ENCODE measurements around the gene SLC20A1. TPM values are rescaled to one million over a fixed set of nuclear protein-coding genes. Genes with fewer than 3 reads are reported as not detected.

The SLC20A1 gene
- total RNA-seq, 2 experiments from 2014 or later: 88.8 to 91.3 TPM

- no peak overlapping the region for H3K27ac Mint-ChIP-seq
- POLR2A ChIA-PET: interaction anchor here (1.2 to 1.9 kb wide), 2 partner anchors 15 to 23 kb away, joined by 3 to 4 read pairs; no protein-coding TSS in a partner anchor
- no peak overlapping the region for H3K4me3 Mint-ChIP-seq
- DNase-seq: no peak
- CTCF ChIA-PET: interaction anchor here (0.9 to 1.7 kb wide), 8 partner anchors 13 to 79 kb away, joined by 3 to 5 read pairs (median 3); no protein-coding TSS in a partner anchor
- H3K4me1 Mint-ChIP-seq (ENCODE audit: low read depth): no peaks in the 10 kb centered on the region
- H3K36me3 Mint-ChIP-seq: peaks cover 1% of the 10 kb centered on the region
- no peaks in the 10 kb centered on the region for H3K9me3 Mint-ChIP-seq
- intact Hi-C loops (cut with micrococcal nuclease): no loop called here
- H3K27me3 Mint-ChIP-seq: peaks cover 4% of the 10 kb centered on the region
Measured at GRCh38 chr2:112670252-112671022, 24.7 kb downstream of the SLC20A1 start.

- Mint-ChIP-seq H3K4me1 (ENCODE audit: low read depth) (no peaks in the 10 kb centered on the region), H3K27me3 (peaks cover 4% of the 10 kb centered on the region), H3K4me3 (no peak overlapping the region), H3K9me3 (no peaks in the 10 kb centered on the region), H3K27ac (no peak overlapping the region), H3K36me3 (no peaks in the 10 kb centered on the region)
- DNase-seq: no peak
- intact Hi-C loops (cut with micrococcal nuclease): no loop called here
- ChIA-PET CTCF (interaction anchor here (0.8 to 1.1 kb wide), 2 partner anchors 8 to 24 kb away, joined by 3 read pairs; no protein-coding TSS in a partner anchor), POLR2A (interaction anchor here (0.7 kb wide), 2 partner anchors 17 to 270 kb away, joined by 4 read pairs; no protein-coding TSS in a partner anchor)
Measured at GRCh38 chr2:112671801-112672200, 26.1 kb downstream of the SLC20A1 start.

- no peak overlapping the region for H3K4me3 Mint-ChIP-seq
- H3K4me1 Mint-ChIP-seq (ENCODE audit: low read depth): no peaks in the 10 kb centered on the region
- peaks cover 4% of the 10 kb centered on the region for H3K27me3 Mint-ChIP-seq
- H3K9me3 Mint-ChIP-seq: no peaks in the 10 kb centered on the region
- H3K36me3 Mint-ChIP-seq: no peaks in the 10 kb centered on the region
- POLR2A ChIA-PET: interaction anchor here (1.0 kb wide), 1 partner anchor 26 kb away, joined by 3 read pairs; no protein-coding TSS in a partner anchor
- no peak for DNase-seq
- CTCF ChIA-PET: interaction anchor here (1.2 to 1.3 kb wide), 2 partner anchors 48 to 73 kb away, joined by 3 to 5 read pairs; no protein-coding TSS in a partner anchor
- H3K27ac Mint-ChIP-seq: no peak overlapping the region
- intact Hi-C loops (cut with micrococcal nuclease): no loop called here
Measured at GRCh38 chr2:112673008-112673407, 27.3 kb downstream of the SLC20A1 start.

GRCh38 chr2:112674229-112674628 is 28.5 kb downstream of the SLC20A1 start:
- DNase-seq: no peak
- Mint-ChIP-seq H3K36me3 (no peaks in the 10 kb centered on the region), H3K4me3 (no peak overlapping the region), H3K27me3 (peaks cover 4% of the 10 kb centered on the region), H3K27ac (no peak overlapping the region), H3K4me1 (ENCODE audit: low read depth) (no peaks in the 10 kb centered on the region), H3K9me3 (no peaks in the 10 kb centered on the region)
- intact Hi-C loops (cut with micrococcal nuclease): no loop called here
- ChIA-PET POLR2A (interaction anchor here (0.7 kb wide), 1 partner anchor 17 kb away, joined by 3 read pairs; no protein-coding TSS in a partner anchor), CTCF (interaction anchor here (1.3 kb wide), 1 partner anchor 74 kb away, joined by 3 read pairs; no protein-coding TSS in a partner anchor)

GRCh38 chr2:112679484-112679883 is 33.7 kb downstream of the SLC20A1 start:
- intact Hi-C loops (cut with micrococcal nuclease): no loop called here
- Mint-ChIP-seq H3K4me3 (no peak overlapping the region), H3K36me3 (no peaks in the 10 kb centered on the region), H3K27me3 (peaks cover 2% of the 10 kb centered on the region), H3K9me3 (no peaks in the 10 kb centered on the region), H3K27ac (no peak overlapping the region), H3K4me1 (ENCODE audit: low read depth) (peaks cover 7% of the 10 kb centered on the region)
- ChIA-PET POLR2A (no interaction called here), CTCF (interaction anchor here (1.4 to 2.3 kb wide), 2 partner anchors 11 to 46 kb away, joined by 6 to 12 read pairs; no protein-coding TSS in a partner anchor)
- no peak for DNase-seq

- Mint-ChIP-seq H3K36me3 (no peaks in the 10 kb centered on the region), H3K27ac (no peak overlapping the region), H3K27me3 (no peaks in the 10 kb centered on the region), H3K9me3 (no peaks in the 10 kb centered on the region), H3K4me3 (no peak overlapping the region), H3K4me1 (ENCODE audit: low read depth) (peaks cover 7% of the 10 kb centered on the region)
- POLR2A ChIA-PET: no interaction called here
- CTCF ChIA-PET: interaction anchor here (1.0 kb wide), 1 partner anchor 54 kb away, joined by 3 read pairs; no protein-coding TSS in a partner anchor
- intact Hi-C loops (cut with micrococcal nuclease): no loop called here
- no peak for DNase-seq
Measured at GRCh38 chr2:112680666-112681101, 34.9 kb downstream of the SLC20A1 start.

GRCh38 chr2:112682101-112682500 is 36.4 kb downstream of the SLC20A1 start:
- Mint-ChIP-seq H3K4me1 (ENCODE audit: low read depth) (peaks cover 7% of the 10 kb centered on the region), H3K9me3 (no peaks in the 10 kb centered on the region), H3K36me3 (no peaks in the 10 kb centered on the region), H3K4me3 (no peak overlapping the region), H3K27me3 (no peaks in the 10 kb centered on the region), H3K27ac (no peak overlapping the region)
- intact Hi-C loops (cut with micrococcal nuclease): no loop called here
- DNase-seq: no peak
- CTCF ChIA-PET: interaction anchor here (0.8 to 2.5 kb wide), 3 partner anchors 11 to 56 kb away, joined by 3 to 7 read pairs (median 4); no protein-coding TSS in a partner anchor
- POLR2A ChIA-PET: no interaction called here

- DNase-seq: no peak
- CTCF ChIA-PET: interaction anchor here (0.8 to 2.5 kb wide), 5 partner anchors 13 to 84 kb away, joined by 3 to 7 read pairs (median 4); no protein-coding TSS in a partner anchor
- no peaks in the 10 kb centered on the region for H3K9me3 Mint-ChIP-seq
- no peak overlapping the region for H3K4me3 Mint-ChIP-seq
- no peak overlapping the region for H3K27ac Mint-ChIP-seq
- POLR2A ChIA-PET: no interaction called here
- H3K4me1 Mint-ChIP-seq (ENCODE audit: low read depth): peaks cover 7% of the 10 kb centered on the region
- intact Hi-C loops (cut with micrococcal nuclease): no loop called here
- no peaks in the 10 kb centered on the region for H3K36me3 Mint-ChIP-seq
- no peaks in the 10 kb centered on the region for H3K27me3 Mint-ChIP-seq
Measured at GRCh38 chr2:112683550-112684414, 38.0 kb downstream of the SLC20A1 start.

- CTCF ChIA-PET: interaction anchor here (0.8 to 2.5 kb wide), 7 partner anchors 14 to 77 kb away, joined by 3 to 7 read pairs (median 5); no protein-coding TSS in a partner anchor
- no peaks in the 10 kb centered on the region for H3K27me3 Mint-ChIP-seq
- no peak for DNase-seq
- peaks cover 7% of the 10 kb centered on the region for H3K4me1 Mint-ChIP-seq (ENCODE audit: low read depth)
- POLR2A ChIA-PET: interaction anchor here (1.1 kb wide), 1 partner anchor 29 kb away, joined by 3 read pairs; no protein-coding TSS in a partner anchor
- no peak overlapping the region for H3K4me3 Mint-ChIP-seq
- H3K9me3 Mint-ChIP-seq: no peaks in the 10 kb centered on the region
- intact Hi-C loops (cut with micrococcal nuclease): no loop called here
- H3K27ac Mint-ChIP-seq: no peak overlapping the region
- no peaks in the 10 kb centered on the region for H3K36me3 Mint-ChIP-seq
Measured at GRCh38 chr2:112684415-112684775, 38.7 kb downstream of the SLC20A1 start.

GRCh38 chr2:112685271-112685884 is 39.6 kb downstream of the SLC20A1 start:
- Mint-ChIP-seq H3K36me3 (no peaks in the 10 kb centered on the region), H3K4me1 (ENCODE audit: low read depth) (peaks cover 7% of the 10 kb centered on the region), H3K4me3 (no peak overlapping the region), H3K27ac (no peak overlapping the region), H3K27me3 (no peaks in the 10 kb centered on the region), H3K9me3 (no peaks in the 10 kb centered on the region)
- POLR2A ChIA-PET: interaction anchor here (0.5 to 1.1 kb wide), 2 partner anchors 30 to 416 kb away, joined by 3 to 5 read pairs; no protein-coding TSS in a partner anchor
- CTCF ChIA-PET: interaction anchor here (0.8 to 2.9 kb wide), 11 partner anchors 10 to 1969 kb away, joined by 3 to 13 read pairs (median 4); no protein-coding TSS in a partner anchor
- intact Hi-C loops (cut with micrococcal nuclease): no loop called here
- no peak for DNase-seq

Measured in activated CD4-positive, alpha-beta memory T cell treated with anti-CD3 and anti-CD28 coated beads for 36 hours (primary cell).